ENCODE measurements around the gene SLC7A6.

GRCh38 chr16:68298907-68299561 is 34.7 kb downstream of the SLC7A6 start:
- TF ChIP-seq EZH2 (IDR thresholded peaks at IDR 0.05; ENCODE audit: insufficient read depth, low read length) (no peak), CTCF (IDR thresholded peaks at IDR 0.05; ENCODE audit: insufficient read depth, low read depth, low read length) (no peak)
